ENCODE measurements around the gene USP9X.

GRCh38 chrX:41180194-41180908 lies 95.1 kb downstream of the USP9X start:
- TF ChIP-seq GATA2 (IDR thresholded peaks at IDR 0.05; ENCODE audit: low read depth, low read length) (no peak), GATA3 (IDR thresholded peaks at IDR 0.05; ENCODE audit: low read depth, low read length) (no peak)
